ENCODE measurements around the gene E2F2.
A peak's percentile ranks its signal among the peaks of the same experiment; 100 is the strongest.

E2F2 gene

DNA sequence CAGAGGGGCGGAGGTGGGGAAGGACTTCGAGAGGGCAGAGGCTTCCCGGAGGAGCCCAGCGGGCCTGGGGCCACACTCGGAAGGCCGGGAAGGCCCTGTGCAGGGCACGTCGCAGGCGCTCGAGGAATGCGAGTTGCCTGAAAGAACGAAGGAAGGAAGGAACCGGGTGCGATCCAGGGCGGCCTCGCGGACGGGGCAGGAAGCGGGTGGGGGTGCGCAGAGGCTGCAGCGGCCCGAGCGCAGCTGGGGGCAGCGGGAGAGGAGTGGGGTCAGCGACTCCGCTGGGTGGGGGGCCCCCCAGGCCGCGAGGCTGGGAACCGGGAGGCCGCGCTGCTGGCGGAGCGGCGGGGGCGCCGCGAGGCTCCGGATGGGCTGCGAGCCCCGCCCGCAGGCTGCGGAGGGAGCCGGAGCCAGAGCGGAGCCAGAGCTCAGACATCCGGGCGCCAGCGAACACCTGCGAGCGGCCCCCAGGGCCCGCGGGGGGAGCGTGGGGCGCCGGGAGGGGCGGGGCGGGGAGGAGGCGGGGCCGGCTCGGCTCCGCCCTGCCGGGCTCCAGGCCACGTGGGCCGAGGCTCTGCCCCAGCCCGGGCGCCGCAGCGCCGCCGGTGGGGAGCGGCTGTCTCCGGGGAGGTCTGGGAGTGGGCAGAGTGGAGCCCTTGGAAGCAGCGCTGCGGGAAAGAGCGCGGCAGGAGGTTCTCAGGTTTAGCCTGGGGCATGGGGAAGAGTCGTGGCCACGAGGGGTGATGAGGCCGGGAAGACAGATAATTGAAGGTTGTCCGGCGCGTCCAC lies 23.6 kb upstream of the E2F2 start:
- H3K4me3 ChIP-seq (ENCODE audit: low read depth, low read length): peak overlapping the region; percentile 48
- peak; percentile 72 for DNase-seq (ENCODE audit: low read depth)
- TF ChIP-seq, protein P1, sequence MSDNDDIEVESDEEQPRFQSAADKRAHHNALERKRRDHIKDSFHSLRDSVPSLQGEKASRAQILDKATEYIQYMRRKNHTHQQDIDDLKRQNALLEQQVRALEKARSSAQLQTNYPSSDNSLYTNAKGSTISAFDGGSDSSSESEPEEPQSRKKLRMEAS (IDR thresholded peaks at IDR 0.05; ENCODE audit: low read depth, low read length): peak; percentile 85
- TF ChIP-seq MYC (IDR thresholded peaks at IDR 0.05; ENCODE audit: low read depth, low read length) (no peak; the same call in 1 of the 2 replicates), POLR2A (IDR thresholded peaks at IDR 0.05; ENCODE audit: extremely low read depth, insufficient read length) (no peak)
- TF ChIP-seq, protein P2, sequence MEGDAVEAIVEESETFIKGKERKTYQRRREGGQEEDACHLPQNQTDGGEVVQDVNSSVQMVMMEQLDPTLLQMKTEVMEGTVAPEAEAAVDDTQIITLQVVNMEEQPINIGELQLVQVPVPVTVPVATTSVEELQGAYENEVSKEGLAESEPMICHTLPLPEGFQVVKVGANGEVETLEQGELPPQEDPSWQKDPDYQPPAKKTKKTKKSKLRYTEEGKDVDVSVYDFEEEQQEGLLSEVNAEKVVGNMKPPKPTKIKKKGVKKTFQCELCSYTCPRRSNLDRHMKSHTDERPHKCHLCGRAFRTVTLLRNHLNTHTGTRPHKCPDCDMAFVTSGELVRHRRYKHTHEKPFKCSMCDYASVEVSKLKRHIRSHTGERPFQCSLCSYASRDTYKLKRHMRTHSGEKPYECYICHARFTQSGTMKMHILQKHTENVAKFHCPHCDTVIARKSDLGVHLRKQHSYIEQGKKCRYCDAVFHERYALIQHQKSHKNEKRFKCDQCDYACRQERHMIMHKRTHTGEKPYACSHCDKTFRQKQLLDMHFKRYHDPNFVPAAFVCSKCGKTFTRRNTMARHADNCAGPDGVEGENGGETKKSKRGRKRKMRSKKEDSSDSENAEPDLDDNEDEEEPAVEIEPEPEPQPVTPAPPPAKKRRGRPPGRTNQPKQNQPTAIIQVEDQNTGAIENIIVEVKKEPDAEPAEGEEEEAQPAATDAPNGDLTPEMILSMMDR (IDR thresholded peaks at IDR 0.05; ENCODE audit: low read depth, low read length): peak; percentile 24

DNA sequence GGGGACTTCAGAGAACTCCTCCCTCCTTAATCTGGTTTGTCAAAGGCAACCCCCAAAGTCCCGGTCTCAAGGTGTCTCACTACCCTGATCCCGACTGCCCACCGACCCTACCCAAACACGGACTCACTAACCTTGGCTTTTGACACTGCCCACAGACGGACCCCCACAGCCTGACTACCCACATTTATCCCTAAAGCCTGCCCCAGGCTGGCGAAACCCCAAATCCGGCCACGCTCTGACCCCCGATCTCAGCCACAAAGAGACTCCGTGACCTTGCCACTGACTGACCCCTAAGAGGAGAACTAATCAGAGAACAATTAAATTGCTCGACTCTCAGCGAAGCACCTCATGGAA lies 23.1 kb upstream of the E2F2 start:
- peak overlapping the region; percentile 21 for H3K4me3 ChIP-seq (ENCODE audit: low read depth, low read length)
- no peak for DNase-seq (ENCODE audit: low read depth)
- TF ChIP-seq MYC (IDR thresholded peaks at IDR 0.05; ENCODE audit: low read depth, low read length): no peak
- TF ChIP-seq, protein P2 (IDR thresholded peaks at IDR 0.05; ENCODE audit: low read depth, low read length): no peak
- no peak for TF ChIP-seq POLR2A (IDR thresholded peaks at IDR 0.05; ENCODE audit: extremely low read depth, insufficient read length)
- TF ChIP-seq, protein P1 (IDR thresholded peaks at IDR 0.05; ENCODE audit: low read depth, low read length): no peak

DNA sequence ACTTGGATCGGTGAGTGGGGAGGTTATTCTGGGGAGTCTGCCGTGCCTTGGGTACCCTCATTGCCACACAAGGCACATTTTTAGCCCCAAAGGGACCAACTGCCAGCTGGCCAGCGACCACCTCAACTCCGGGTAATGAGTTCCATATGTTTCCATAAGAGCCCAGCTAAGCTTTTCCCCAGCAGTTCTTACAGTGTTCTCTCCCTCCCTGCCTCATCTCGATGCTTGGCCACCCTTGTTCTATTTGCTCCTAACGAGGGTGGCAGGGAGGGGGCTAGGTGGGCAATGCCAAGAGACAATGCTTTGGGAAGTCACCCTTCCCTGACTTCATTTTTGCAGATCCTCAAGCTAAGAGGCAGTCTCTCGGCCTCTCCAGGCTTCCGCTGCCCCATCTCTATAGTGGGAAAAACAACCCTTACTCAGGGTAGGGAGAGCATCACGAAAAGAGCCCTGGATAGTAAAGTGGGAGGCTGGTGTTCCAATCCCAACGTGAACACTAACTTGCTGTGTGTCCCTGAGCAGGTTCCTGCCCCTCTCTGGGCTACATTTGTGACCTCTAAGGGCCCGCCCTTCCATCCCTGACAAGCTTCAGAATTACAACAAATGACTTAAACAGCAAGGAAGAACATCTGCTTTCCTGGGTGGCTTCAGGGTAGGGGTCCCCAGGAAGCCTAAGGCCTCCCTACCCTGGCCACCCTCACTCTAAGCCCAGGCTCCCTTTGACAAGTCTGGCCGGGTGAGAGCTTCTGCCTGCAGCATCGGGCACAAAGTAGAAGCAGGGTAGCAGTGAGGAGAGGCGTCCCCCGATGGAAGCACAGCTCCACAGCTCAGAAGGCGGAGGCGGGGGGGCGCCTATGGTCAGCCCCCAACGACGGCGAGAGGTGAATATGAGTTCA lies 22.4 kb upstream of the E2F2 start:
- DNase-seq (ENCODE audit: low read depth): no peak
- H3K4me3 ChIP-seq (ENCODE audit: low read depth, low read length): no peak overlapping the region
- TF ChIP-seq, protein P1 (IDR thresholded peaks at IDR 0.05; ENCODE audit: low read depth, low read length): no peak
- TF ChIP-seq MYC (IDR thresholded peaks at IDR 0.05; ENCODE audit: low read depth, low read length) (no peak), POLR2A (IDR thresholded peaks at IDR 0.05; ENCODE audit: extremely low read depth, insufficient read length) (no peak)
- TF ChIP-seq, protein P2 (IDR thresholded peaks at IDR 0.05; ENCODE audit: low read depth, low read length): no peak

DNA sequence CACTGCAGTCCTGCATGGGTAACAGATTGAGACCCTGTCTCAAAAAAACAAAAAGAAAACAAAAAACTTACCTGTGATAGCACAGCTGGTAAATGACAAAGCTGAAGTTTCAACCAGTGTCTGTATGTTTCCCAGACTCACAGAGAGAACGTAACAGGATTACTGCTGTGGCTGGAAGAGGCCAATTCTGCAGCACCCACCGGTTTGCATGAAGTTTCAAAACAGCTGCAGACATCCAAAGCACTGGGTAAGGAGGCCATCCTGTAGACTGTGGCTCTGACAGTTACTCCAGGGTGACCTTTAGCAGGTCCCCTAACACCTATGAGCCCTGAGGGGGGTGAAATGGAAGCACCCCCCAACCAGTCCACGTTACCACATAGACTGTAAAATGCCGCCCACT lies 20.8 kb upstream of the E2F2 start:
- DNase-seq (ENCODE audit: low read depth): no peak
- no peak overlapping the region for H3K4me3 ChIP-seq (ENCODE audit: low read depth, low read length)
- TF ChIP-seq, protein P1 (IDR thresholded peaks at IDR 0.05; ENCODE audit: low read depth, low read length): no peak
- TF ChIP-seq, protein P2 (IDR thresholded peaks at IDR 0.05; ENCODE audit: low read depth, low read length): no peak
- TF ChIP-seq MYC (IDR thresholded peaks at IDR 0.05; ENCODE audit: low read depth, low read length) (no peak), POLR2A (IDR thresholded peaks at IDR 0.05; ENCODE audit: extremely low read depth, insufficient read length) (no peak)

DNA sequence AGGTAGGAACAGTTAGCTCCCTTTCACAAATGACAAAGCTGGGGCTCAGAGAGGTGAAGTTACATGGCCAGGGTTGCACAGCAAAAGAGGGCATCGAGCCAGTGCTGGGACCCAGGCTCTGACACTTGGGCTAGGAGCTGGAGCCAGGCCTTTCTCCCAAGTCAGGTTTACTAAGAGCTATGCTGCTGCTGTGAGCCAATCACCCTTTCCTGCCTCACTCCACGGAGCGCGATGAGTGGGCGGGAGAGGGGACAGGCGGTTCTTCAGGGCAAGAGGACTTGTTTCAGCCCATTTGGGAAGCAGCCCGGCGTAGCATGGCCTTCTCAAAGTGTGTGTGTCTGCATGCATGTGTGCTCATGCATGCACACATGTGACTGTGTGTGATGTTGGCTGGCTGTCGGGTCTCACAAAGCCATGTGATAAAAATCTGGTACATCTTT lies 17.7 kb upstream of the E2F2 start:
- DNase-seq (ENCODE audit: low read depth): no peak
- TF ChIP-seq, protein P1 (IDR thresholded peaks at IDR 0.05; ENCODE audit: low read depth, low read length): no peak
- TF ChIP-seq POLR2A (IDR thresholded peaks at IDR 0.05; ENCODE audit: extremely low read depth, insufficient read length) (no peak), MYC (IDR thresholded peaks at IDR 0.05; ENCODE audit: low read depth, low read length) (no peak)
- TF ChIP-seq, protein P2 (IDR thresholded peaks at IDR 0.05; ENCODE audit: low read depth, low read length): no peak
- H3K4me3 ChIP-seq (ENCODE audit: low read depth, low read length): no peak overlapping the region
